DND-41 (cell line): ENCODE data around the gene KCNA10.

ENCODE experiments used
- ATAC-seq: fragments of 200-7000 bp; cut with Tn5 transposase; 3 replicates; pipeline ENCODE4 v1.9.1; 2021; ENCODE audit warnings: low read depth; ENCODE audit not compliant: insufficient read depth
- DNase-seq: peaks from one replicate; pipeline ENCODE4 v3.0.0-alpha.2; 2020
- H2AFZ ChIP-seq: 2 replicates; pipeline ENCODE4 v1.6.0; 2012; ENCODE audit warnings: low read depth, low read length
- H3K27ac ChIP-seq: 2 replicates; pipeline ENCODE4 v1.5.1; 2012; ENCODE audit warnings: low read length, inconsistent platforms
- H3K27me3 ChIP-seq: fragments of 200-600 bp; sonication (generic); 2 replicates; pipeline ENCODE4 v1.6.0; 2012; ENCODE audit warnings: low read length, mild to moderate bottlenecking, inconsistent platforms; ENCODE audit not compliant: insufficient read depth, poor library complexity
- H3K36me3 ChIP-seq: 2 replicates; pipeline ENCODE4 v1.5.1; 2012; ENCODE audit warnings: low read length, inconsistent platforms; ENCODE audit not compliant: insufficient read depth
- H3K4me1 ChIP-seq: 2 replicates; pipeline ENCODE4 v1.5.1; 2012; ENCODE audit warnings: mild to moderate bottlenecking, low read length; ENCODE audit not compliant: insufficient read depth
- H3K4me2 ChIP-seq: 2 replicates; pipeline ENCODE4 v1.6.0; 2012; ENCODE audit warnings: mild to moderate bottlenecking, moderate library complexity, low read length, inconsistent platforms; ENCODE audit not compliant: insufficient read depth
- H3K4me3 ChIP-seq, 2 experiments: fragments of 200-600 bp in 1 of 2; shearing (Covaris generic) in 1 of 2; 2 replicates each; pipeline ENCODE4 v1.5.1; 2012 to 2016; ENCODE audit warnings: inconsistent platforms in 2 of 2, low read length in 2 of 2, mild to moderate bottlenecking in 2 of 2, low read depth in 1 of 2, moderate library complexity in 1 of 2
- H3K79me2 ChIP-seq: 2 replicates; pipeline ENCODE4 v1.6.0; 2012; ENCODE audit warnings: low read length, inconsistent platforms; ENCODE audit not compliant: insufficient read depth
- H3K9ac ChIP-seq: 2 replicates; pipeline ENCODE4 v1.6.0; 2012; ENCODE audit warnings: low read depth, mild to moderate bottlenecking, inconsistent platforms, low read length, moderate library complexity
- H3K9me3 ChIP-seq: 2 replicates; pipeline ENCODE4 v1.5.1; 2012; ENCODE audit warnings: low read length, moderate library complexity, mild to moderate bottlenecking, inconsistent platforms; ENCODE audit not compliant: insufficient read depth, severe bottlenecking
- H4K20me1 ChIP-seq: 2 replicates; pipeline ENCODE4 v1.6.0; 2012; ENCODE audit warnings: low read length; ENCODE audit not compliant: insufficient read depth
- CTCF ChIP-seq: IDR thresholded peaks from 2 replicates; pipeline ENCODE4 v1.5.1; 2012; ENCODE audit warnings: borderline replicate concordance, low read length, moderate library complexity, mild to moderate bottlenecking; ENCODE audit not compliant: poor library complexity, severe bottlenecking; ENCODE audit errors: extremely low read depth
- EZH2 ChIP-seq: IDR thresholded peaks from 3 replicates; pipeline ENCODE4 v1.6.1; 2012; ENCODE audit warnings: borderline replicate concordance, low read depth, mild to moderate bottlenecking, moderate library complexity, low read length, inconsistent platforms; ENCODE audit not compliant: severe bottlenecking

KCNA10 gene

GRCh38 chr1:110494522-110495406 is 24.2 kb downstream of the KCNA10 start:
- Histone ChIP-seq H4K20me1 (no peaks in the 10 kb centered on the region), H3K4me3 (no peak overlapping the region), H3K79me2 (no peaks in the 10 kb centered on the region), H3K27ac (no peak overlapping the region), H3K9me3 (no peaks in the 10 kb centered on the region), H3K27me3 (no peaks in the 10 kb centered on the region), H2AFZ (no peak overlapping the region), H3K4me1 (no peaks in the 10 kb centered on the region), H3K9ac (no peak overlapping the region), H3K36me3 (no peaks in the 10 kb centered on the region), H3K4me2 (no peak overlapping the region)
- TF ChIP-seq EZH2 (no peak), CTCF (no peak)
- no peak for DNase-seq
- ATAC-seq, result no peak

- Histone ChIP-seq H3K9ac (no peak overlapping the region), H2AFZ (no peak overlapping the region), H3K27me3 (no peaks in the 10 kb centered on the region), H3K27ac (no peak overlapping the region), H3K79me2 (no peaks in the 10 kb centered on the region), H3K9me3 (no peaks in the 10 kb centered on the region), H3K4me1 (no peaks in the 10 kb centered on the region), H3K4me3 (no peak overlapping the region), H3K36me3 (no peaks in the 10 kb centered on the region), H3K4me2 (no peak overlapping the region), H4K20me1 (no peaks in the 10 kb centered on the region)
- DNase-seq, result no peak
- TF ChIP-seq CTCF, result no peak
- no peak for TF ChIP-seq EZH2
- no peak for ATAC-seq
Measured at GRCh38 chr1:110494036-110494435, 24.9 kb downstream of the KCNA10 start.

- H3K79me2 ChIP-seq, result no peaks in the 10 kb centered on the region
- no peak overlapping the region for H3K4me3 ChIP-seq
- no peak overlapping the region for H3K4me2 ChIP-seq
- H3K9ac ChIP-seq, result no peak overlapping the region
- no peak overlapping the region for H3K27ac ChIP-seq
- H4K20me1 ChIP-seq, result no peaks in the 10 kb centered on the region
- no peaks in the 10 kb centered on the region for H3K27me3 ChIP-seq
- ATAC-seq (no peak), DNase-seq (no peak)
- no peaks in the 10 kb centered on the region for H3K9me3 ChIP-seq
- no peaks in the 10 kb centered on the region for H3K4me1 ChIP-seq
- no peak overlapping the region for H2AFZ ChIP-seq
- TF ChIP-seq CTCF (no peak), EZH2 (no peak)
- no peaks in the 10 kb centered on the region for H3K36me3 ChIP-seq
Measured at GRCh38 chr1:110493059-110493699, 25.8 kb downstream of the KCNA10 start.
